H9 (cell line): Measurements from ENCODE around the gene MAML1. TPM values are rescaled to one million over a fixed set of nuclear protein-coding genes. Genes with fewer than 3 reads are reported as not detected.
A peak's percentile ranks its signal among the peaks of the same experiment; 100 is the strongest.

Experiments used
- DNase-seq: peaks from one replicate; pipeline ENCODE4 v3.0.0-alpha.2; 2017
- H2AFZ ChIP-seq: one replicate; pipeline ENCODE4 v1.6.1; 2013; ENCODE audit warnings: mild to moderate bottlenecking, low read length, control low read depth, moderate library complexity
- H2AK5ac ChIP-seq: 2 replicates; pipeline ENCODE4 v1.6.1; 2013; ENCODE audit warnings: low read length, control low read depth, mixed read lengths; ENCODE audit not compliant: insufficient read length
- H2BK120ac ChIP-seq: one replicate; pipeline ENCODE4 v1.6.1; 2013; ENCODE audit warnings: low read depth, mild to moderate bottlenecking, low read length, control low read depth, inconsistent platforms; ENCODE audit not compliant: poor library complexity, severe bottlenecking
- H2BK12ac ChIP-seq: 2 replicates; pipeline ENCODE4 v1.6.1; 2013; ENCODE audit warnings: low read length, control low read depth, mixed read lengths, low read depth; ENCODE audit not compliant: insufficient read length
- H2BK15ac ChIP-seq: 2 replicates; pipeline ENCODE4 v1.6.1; 2013; ENCODE audit warnings: low read depth, low read length, control low read depth
- H2BK20ac ChIP-seq: one replicate; pipeline ENCODE4 v1.6.1; 2013; ENCODE audit warnings: low read depth, mild to moderate bottlenecking, low read length, control low read depth, inconsistent platforms; ENCODE audit not compliant: poor library complexity, severe bottlenecking
- H2BK5ac ChIP-seq: 2 replicates; pipeline ENCODE4 v1.6.1; 2013; ENCODE audit warnings: low read length, control low read depth, mixed read lengths; ENCODE audit not compliant: insufficient read length
- H3K14ac ChIP-seq: 2 replicates; pipeline ENCODE4 v1.6.1; 2013; ENCODE audit warnings: low read length, control low read depth; ENCODE audit not compliant: insufficient read depth
- H3K18ac ChIP-seq: 2 replicates; pipeline ENCODE4 v1.6.1; 2013; ENCODE audit warnings: low read depth, mild to moderate bottlenecking, mixed read lengths, low read length, control low read depth; ENCODE audit not compliant: insufficient read length
- H3K23ac ChIP-seq: 2 replicates; pipeline ENCODE4 v1.6.1; 2013; ENCODE audit warnings: low read length, control low read depth, mixed read lengths, low read depth; ENCODE audit not compliant: insufficient read length
- H3K23me2 ChIP-seq: 2 replicates; pipeline ENCODE4 v1.6.1; 2013; ENCODE audit warnings: low read depth, mild to moderate bottlenecking, mixed read lengths, low read length, control low read depth; ENCODE audit not compliant: insufficient read length, poor library complexity, severe bottlenecking
- H3K27ac ChIP-seq: 2 replicates; pipeline ENCODE4 v1.5.1; 2013; ENCODE audit warnings: low read length, control low read depth, mixed read lengths, low read depth; ENCODE audit not compliant: insufficient read length
- H3K27me3 ChIP-seq: 2 replicates; pipeline ENCODE4 v1.6.1; 2013; ENCODE audit warnings: low read length, control low read depth, inconsistent platforms; ENCODE audit not compliant: insufficient read depth
- H3K4ac ChIP-seq: 2 replicates; pipeline ENCODE4 v1.6.1; 2013; ENCODE audit warnings: low read depth, mild to moderate bottlenecking, control low read depth, inconsistent platforms, low read length, moderate library complexity
- H3K4me1 ChIP-seq: 2 replicates; pipeline ENCODE4 v1.6.1; 2013; ENCODE audit warnings: low read length, control low read depth, inconsistent platforms; ENCODE audit not compliant: insufficient read depth
- H3K4me2 ChIP-seq: 2 replicates; pipeline ENCODE4 v1.6.1; 2013; ENCODE audit warnings: low read length, control low read depth, mixed read lengths; ENCODE audit not compliant: insufficient read length, insufficient read depth
- H3K56ac ChIP-seq: 2 replicates; pipeline ENCODE4 v1.6.1; 2013; ENCODE audit warnings: low read depth, mild to moderate bottlenecking, mixed read lengths, low read length, control low read depth; ENCODE audit not compliant: insufficient read length
- H3K79me1 ChIP-seq: 2 replicates; pipeline ENCODE4 v1.6.1; 2013; ENCODE audit warnings: low read depth, mild to moderate bottlenecking, moderate library complexity, low read length, control low read depth, inconsistent platforms; ENCODE audit not compliant: insufficient read depth, poor library complexity, severe bottlenecking
- H3K79me2 ChIP-seq: 2 replicates; pipeline ENCODE4 v1.6.1; 2013; ENCODE audit warnings: low read length, control low read depth, inconsistent platforms; ENCODE audit not compliant: insufficient read depth
- H3K9ac ChIP-seq: 2 replicates; pipeline ENCODE4 v1.6.1; 2013; ENCODE audit warnings: low read length, control low read depth, mixed read lengths; ENCODE audit not compliant: insufficient read length; ENCODE audit errors: extremely low read depth
- H3K9me3 ChIP-seq: one replicate; pipeline ENCODE4 v1.6.1; 2013; ENCODE audit warnings: low read depth, low read length, inconsistent platforms; ENCODE audit not compliant: control insufficient read depth
- H3T11ph ChIP-seq: one replicate; pipeline ENCODE4 v1.6.1; 2013; ENCODE audit warnings: mild to moderate bottlenecking, low read length, control low read depth, inconsistent platforms
- H4K20me1 ChIP-seq: one replicate; pipeline ENCODE4 v1.6.1; 2013; ENCODE audit not compliant: control insufficient read depth, insufficient read length, insufficient read depth
- H4K5ac ChIP-seq: 2 replicates; pipeline ENCODE4 v1.6.1; 2013; ENCODE audit warnings: low read depth, mild to moderate bottlenecking, mixed read lengths, low read length, control low read depth; ENCODE audit not compliant: insufficient read length
- H4K8ac ChIP-seq: replicated peaks from 2 replicates; pipeline ENCODE4 v1.6.1; 2013; ENCODE audit warnings: low read length, control low read depth, mixed read lengths, low read depth; ENCODE audit not compliant: insufficient read length
- H4K91ac ChIP-seq: 2 replicates; pipeline ENCODE4 v1.6.1; 2013; ENCODE audit warnings: low read depth, mild to moderate bottlenecking, moderate library complexity, mixed read lengths, low read length, control low read depth; ENCODE audit not compliant: insufficient read length
- H3K27ac Mint-ChIP-seq, 3 experiments: 2 replicates in 2 of 3; 3 replicates in 1 of 3; pipeline ENCODE4 v1.8.0; 2020 to 2021; ENCODE audit warnings: mixed read lengths in 3 of 3, mild to moderate bottlenecking in 1 of 3, moderate library complexity in 1 of 3
- H3K27me3 Mint-ChIP-seq: 2 replicates; pipeline ENCODE4 v1.8.0; 2021; ENCODE audit warnings: low read depth, mild to moderate bottlenecking, moderate library complexity, mixed read lengths
- H3K36me3 Mint-ChIP-seq, 3 experiments: 2 replicates in 2 of 3; 3 replicates in 1 of 3; pipeline ENCODE4 v1.8.0; 2020 to 2021; ENCODE audit warnings: low read depth in 3 of 3, mixed read lengths in 3 of 3; ENCODE audit not compliant: insufficient read depth in 1 of 3
- H3K4me1 Mint-ChIP-seq, 2 experiments: 2 replicates each; pipeline ENCODE4 v1.8.0; 2020; ENCODE audit warnings: mixed read lengths in 2 of 2
- H3K4me3 Mint-ChIP-seq, 2 experiments: 2 replicates in 1 of 2; 3 replicates in 1 of 2; pipeline ENCODE4 v1.8.0; 2020 to 2021; ENCODE audit warnings: mild to moderate bottlenecking in 2 of 2, mixed read lengths in 2 of 2, moderate library complexity in 1 of 2
- H3K9me3 Mint-ChIP-seq, 2 experiments: 2 replicates in 1 of 2; 3 replicates in 1 of 2; pipeline ENCODE4 v1.8.0; 2020; ENCODE audit warnings: mild to moderate bottlenecking in 2 of 2, mixed read lengths in 2 of 2, moderate library complexity in 1 of 2
- CTCF ChIP-seq: fragments of 200-600 bp; sonication (generic); conservative IDR thresholded peaks from 3 replicates; pipeline ENCODE4 v1.8.0; 2021; ENCODE audit warnings: antibody characterized with exemption, mild to moderate bottlenecking
- WGBS: extraction: QIAGEN DNeasy Blood & Tissue Kit; methylation state at CpG from one replicate; pipeline ENCODE4 v1.1.7; 2013; ENCODE audit warnings: missing lambda C conversion rate, low lambda C conversion rate, mixed read lengths; ENCODE audit not compliant: insufficient read length; ENCODE audit errors: extremely low coverage; 5-methylcytosine and 5-hydroxymethylcytosine counted together
- total RNA-seq: library from RNA; stranded (reverse); gene quantifications from 2 replicates; pipeline ENCODE4 v1.2.1, GENCODE V29; 2021

The MAML1 gene
- total RNA-seq, 1 experiment from 2014 or later = 50.8 TPM

- no peak within 1 kb of the TSS for H4K5ac ChIP-seq
- no peaks in the 10 kb centered on the region for H3K79me1 ChIP-seq
- no peak within 1 kb of the TSS for H3K18ac ChIP-seq
- TF ChIP-seq CTCF = no peak
- no peak within 1 kb of the TSS for H4K91ac ChIP-seq
- H3K14ac ChIP-seq = no peak within 1 kb of the TSS
- H3K23me2 ChIP-seq = peaks cover 3% of the 10 kb centered on the region
- no peak within 1 kb of the TSS for H4K8ac ChIP-seq
- Mint-ChIP-seq H3K36me3 (peaks cover 8 to 19% (median 16%) of the 10 kb centered on the region in 3 experiments; a peak in 6 of 7 replicates), H3K4me3 (peak within 1 kb of the TSS; percentile 77 to 83), H3K4me1 (peaks cover 17 to 18% of the 10 kb centered on the region in 2 experiments), H3K27me3 (peaks cover 7% of the 10 kb centered on the region), H3K9me3 (peaks cover 3% of the 10 kb centered on the region in 2 experiments), H3K27ac (peak within 1 kb of the TSS; percentile 34 to 77 (median 55); a peak in 2 of 7 replicates)
- no peak within 1 kb of the TSS for H2AK5ac ChIP-seq
- H2BK15ac ChIP-seq = no peak within 1 kb of the TSS
- DNase-seq = peak; percentile 27
- no peaks in the 10 kb centered on the region for H3K4me1 ChIP-seq
- no peak within 1 kb of the TSS for H3K56ac ChIP-seq
- H3K27me3 ChIP-seq = no peaks in the 10 kb centered on the region
- no peak within 1 kb of the TSS for H3K9ac ChIP-seq
- no peak within 1 kb of the TSS for H3T11ph ChIP-seq
- no peak within 1 kb of the TSS for H2BK12ac ChIP-seq
- no CpG with 5 or more reads among the region's 19 CpGs for WGBS
- H4K20me1 ChIP-seq = no peaks in the 10 kb centered on the region
- peak within 1 kb of the TSS; percentile 48 for H3K4me2 ChIP-seq
- no peak within 1 kb of the TSS for H3K23ac ChIP-seq
- H2AFZ ChIP-seq = no peak within 1 kb of the TSS
- H3K9me3 ChIP-seq = no peaks in the 10 kb centered on the region
- H2BK20ac ChIP-seq = no peak within 1 kb of the TSS
- no peak within 1 kb of the TSS for H3K4ac ChIP-seq
- no peak within 1 kb of the TSS for H2BK120ac ChIP-seq
- H3K27ac ChIP-seq = no peak within 1 kb of the TSS
- no peak within 1 kb of the TSS for H2BK5ac ChIP-seq
- no peaks in the 10 kb centered on the region for H3K79me2 ChIP-seq
These were observed 61.0 kb downstream of the MAML1 start, which contains the start of gene LTC4S for GRCh38 chr5:179793468-179794139. Gene LTC4S (plus strand): TSS chr5:179793986. CDS start chr5:179794081, 95 bp downstream.
